ENCODE data around the gene ZFP1. TPM values are rescaled to one million over a fixed set of nuclear protein-coding genes. Genes with fewer than 3 reads are reported as not detected.
A peak's percentile ranks its signal among the peaks of the same experiment; 100 is the strongest.
"Not testable (repeated sequence)": the region's sequence is repeated elsewhere in the genome, so short reads cannot be mapped to it uniquely, and the experiment has no call there.

The ZFP1 gene
- total and polyA plus RNA-seq, 7 experiments from 2014 or later = 8.6 to 22.5 (median 10.5) TPM

GRCh38 chr16:75129421-75130149 lies 18.7 kb upstream of the ZFP1 start:
- H3K36me3 Mint-ChIP-seq; H3K4me3 ChIP-seq (ENCODE audit: low read length); H3K27ac Mint-ChIP-seq; H3K27ac ChIP-seq (ENCODE audit: low read depth, low read length); H3K27me3 ChIP-seq (ENCODE audit: control insufficient read depth in 2 of 2, insufficient read depth in 2 of 2, low read length in 2 of 2); POLR2A ChIA-PET; H3K36me3 ChIP-seq (ENCODE audit: control insufficient read depth in 2 of 3, insufficient read depth in 3 of 3, low read length in 3 of 3); intact Hi-C loops (cut with micrococcal nuclease); DNase-seq; H3K4me1 ChIP-seq (ENCODE audit: control insufficient read depth in 2 of 2, insufficient read depth in 2 of 2, low read length in 2 of 2); H3K9me3 ChIP-seq (ENCODE audit: control insufficient read depth in 2 of 3, low read length in 3 of 3); ATAC-seq: not testable (repeated sequence)
- Mint-ChIP-seq H3K4me1 (peaks cover 6 to 19% (median 11%) of the 10 kb centered on the region in 7 donors), H3K9me3 (peaks cover 0 to 17% (median 6%) of the 10 kb centered on the region in 11 donors), H3K4me3 (peak overlapping the region in 1 of 10 donors; percentile 18), H3K27me3 (peaks cover 0 to 17% (median 0%) of the 10 kb centered on the region in 5 donors)
- CTCF ChIA-PET = interaction anchor here (0.7 kb wide), 1 partner anchor 388 kb away, joined by 3 read pairs; no protein-coding TSS in a partner anchor

- peaks cover 6 to 19% (median 11%) of the 10 kb centered on the region in 7 donors for H3K4me1 Mint-ChIP-seq
- Histone ChIP-seq H3K27me3 (ENCODE audit: control insufficient read depth in 2 of 2, insufficient read depth in 2 of 2, low read length in 2 of 2) (no peaks in the 10 kb centered on the region), H3K27ac (ENCODE audit: low read depth, low read length) (no peak overlapping the region), H3K4me3 (ENCODE audit: low read length) (no peak overlapping the region), H3K36me3 (ENCODE audit: control insufficient read depth in 2 of 3, insufficient read depth in 3 of 3, low read length in 3 of 3) (no peaks in the 10 kb centered on the region), H3K4me1 (ENCODE audit: control insufficient read depth in 2 of 2, insufficient read depth in 2 of 2, low read length in 2 of 2) (peaks cover 0 to 7% of the 10 kb centered on the region in 2 donors), H3K9me3 (ENCODE audit: control insufficient read depth in 2 of 3, low read length in 3 of 3) (peaks cover 0 to 7% (median 0%) of the 10 kb centered on the region in 3 experiments)
- intact Hi-C loops (cut with micrococcal nuclease) = no loop called here
- no peak overlapping the region for H3K27ac Mint-ChIP-seq
- CTCF ChIA-PET = interaction anchor here (0.7 kb wide), 1 partner anchor 387 kb away, joined by 3 read pairs; no protein-coding TSS in a partner anchor
- H3K36me3 Mint-ChIP-seq = peaks cover 0 to 6% (median 0%) of the 10 kb centered on the region in 5 donors
- ATAC-seq = no peak
- H3K27me3 Mint-ChIP-seq = peaks cover 0 to 17% (median under 1%) of the 10 kb centered on the region in 5 donors
- H3K9me3 Mint-ChIP-seq = peaks cover 0 to 17% (median 5%) of the 10 kb centered on the region in 11 donors
- POLR2A ChIA-PET = no interaction called here
- no peak for DNase-seq
- no peak overlapping the region for H3K4me3 Mint-ChIP-seq
These were observed 18.1 kb upstream of the ZFP1 start for GRCh38 chr16:75130150-75130771.

GRCh38 chr16:75131081-75131480 lies 17.2 kb upstream of the ZFP1 start:
- no peak overlapping the region for H3K4me3 Mint-ChIP-seq
- H3K27me3 Mint-ChIP-seq = peaks cover 0 to 17% (median 4%) of the 10 kb centered on the region in 5 donors
- intact Hi-C loops (cut with micrococcal nuclease) = no loop called here
- Histone ChIP-seq H3K27me3 (ENCODE audit: control insufficient read depth in 2 of 2, insufficient read depth in 2 of 2, low read length in 2 of 2) (no peaks in the 10 kb centered on the region), H3K4me3 (ENCODE audit: low read length) (no peak overlapping the region), H3K27ac (ENCODE audit: low read depth, low read length) (no peak overlapping the region), H3K4me1 (ENCODE audit: control insufficient read depth in 2 of 2, insufficient read depth in 2 of 2, low read length in 2 of 2) (peaks cover 0 to 7% of the 10 kb centered on the region in 2 donors), H3K9me3 (ENCODE audit: control insufficient read depth in 2 of 3, low read length in 3 of 3) (peaks cover 0 to 7% (median 0%) of the 10 kb centered on the region in 3 experiments), H3K36me3 (ENCODE audit: control insufficient read depth in 2 of 3, insufficient read depth in 3 of 3, low read length in 3 of 3) (no peaks in the 10 kb centered on the region)
- H3K4me1 Mint-ChIP-seq = peaks cover 6 to 19% (median 11%) of the 10 kb centered on the region in 7 donors
- ChIA-PET CTCF (no interaction called here), POLR2A (interaction anchor here (0.7 kb wide), 1 partner anchor 347 kb away, joined by 3 read pairs; no protein-coding TSS in a partner anchor)
- peaks cover 0 to 6% (median 0%) of the 10 kb centered on the region in 5 donors for H3K36me3 Mint-ChIP-seq
- H3K27ac Mint-ChIP-seq = peak overlapping the region in 2 of 9 donors; percentile 2 to 48
- H3K9me3 Mint-ChIP-seq = peaks cover 0 to 17% (median 5%) of the 10 kb centered on the region in 11 donors
- no peak for ATAC-seq
- DNase-seq = no peak

- DNase-seq = no peak
- Mint-ChIP-seq H3K4me3 (peak overlapping the region in 4 of 10 donors; percentile 4 to 56 (median 28)), H3K4me1 (peaks cover 0 to 7% (median 7%) of the 10 kb centered on the region in 7 donors), H3K27ac (no peak overlapping the region), H3K27me3 (peaks cover 0 to 8% (median 0%) of the 10 kb centered on the region in 5 donors), H3K9me3 (no peaks in the 10 kb centered on the region), H3K36me3 (no peaks in the 10 kb centered on the region)
- Histone ChIP-seq H3K4me3 (ENCODE audit: low read length) (no peak overlapping the region), H3K27me3 (ENCODE audit: control insufficient read depth in 2 of 2, insufficient read depth in 2 of 2, low read length in 2 of 2) (peaks cover 0 to 3% of the 10 kb centered on the region in 2 donors), H3K9me3 (ENCODE audit: control insufficient read depth in 2 of 3, low read length in 3 of 3) (no peaks in the 10 kb centered on the region), H3K27ac (ENCODE audit: low read depth, low read length) (no peak overlapping the region), H3K4me1 (ENCODE audit: control insufficient read depth in 2 of 2, insufficient read depth in 2 of 2, low read length in 2 of 2) (no peaks in the 10 kb centered on the region), H3K36me3 (ENCODE audit: control insufficient read depth in 2 of 3, insufficient read depth in 3 of 3, low read length in 3 of 3) (no peaks in the 10 kb centered on the region)
- CTCF ChIA-PET = no interaction called here
- POLR2A ChIA-PET = no interaction called here
- intact Hi-C loops (cut with micrococcal nuclease) = no loop called here
- no peak for ATAC-seq
These were observed 10.1 kb upstream of the ZFP1 start for GRCh38 chr16:75138233-75138632.

- DNase-seq (no peak), ATAC-seq (peak; percentile 47)
- no peak overlapping the region for H3K27ac ChIP-seq (ENCODE audit: low read depth, low read length)
- no peaks in the 10 kb centered on the region for H3K9me3 Mint-ChIP-seq
- no peak overlapping the region for H3K4me3 ChIP-seq (ENCODE audit: low read length)
- peaks cover 0 to 7% (median 7%) of the 10 kb centered on the region in 7 donors for H3K4me1 Mint-ChIP-seq
- no peaks in the 10 kb centered on the region for H3K36me3 ChIP-seq (ENCODE audit: control insufficient read depth in 2 of 3, insufficient read depth in 3 of 3, low read length in 3 of 3)
- H3K27ac Mint-ChIP-seq = no peak overlapping the region
- CTCF ChIA-PET = no interaction called here
- peaks cover 0 to 8% (median 0%) of the 10 kb centered on the region in 5 donors for H3K27me3 Mint-ChIP-seq
- no peaks in the 10 kb centered on the region for H3K36me3 Mint-ChIP-seq
- no peaks in the 10 kb centered on the region for H3K9me3 ChIP-seq (ENCODE audit: control insufficient read depth in 2 of 3, low read length in 3 of 3)
- POLR2A ChIA-PET = no interaction called here
- H3K4me3 Mint-ChIP-seq = peak overlapping the region in 4 of 10 donors; percentile 4 to 56 (median 28)
- intact Hi-C loops (cut with micrococcal nuclease) = no loop called here
- H3K27me3 ChIP-seq (ENCODE audit: control insufficient read depth in 2 of 2, insufficient read depth in 2 of 2, low read length in 2 of 2) = peaks cover 0 to 3% of the 10 kb centered on the region in 2 donors
- H3K4me1 ChIP-seq (ENCODE audit: control insufficient read depth in 2 of 2, insufficient read depth in 2 of 2, low read length in 2 of 2) = no peaks in the 10 kb centered on the region
These were observed 9.7 kb upstream of the ZFP1 start for GRCh38 chr16:75138636-75139035.

- no peak overlapping the region for H3K4me3 ChIP-seq (ENCODE audit: low read length)
- H3K27ac ChIP-seq (ENCODE audit: low read depth, low read length) = no peak overlapping the region
- H3K36me3 Mint-ChIP-seq = no peaks in the 10 kb centered on the region
- no peaks in the 10 kb centered on the region for H3K9me3 ChIP-seq (ENCODE audit: control insufficient read depth in 2 of 3, low read length in 3 of 3)
- CTCF ChIA-PET = no interaction called here
- no peak overlapping the region for H3K27ac Mint-ChIP-seq
- no peaks in the 10 kb centered on the region for H3K36me3 ChIP-seq (ENCODE audit: control insufficient read depth in 2 of 3, insufficient read depth in 3 of 3, low read length in 3 of 3)
- peaks cover 0 to 8% (median 0%) of the 10 kb centered on the region in 5 donors for H3K27me3 Mint-ChIP-seq
- H3K4me1 ChIP-seq (ENCODE audit: control insufficient read depth in 2 of 2, insufficient read depth in 2 of 2, low read length in 2 of 2) = no peaks in the 10 kb centered on the region
- peaks cover 0 to 7% (median 7%) of the 10 kb centered on the region in 7 donors for H3K4me1 Mint-ChIP-seq
- H3K9me3 Mint-ChIP-seq = no peaks in the 10 kb centered on the region
- intact Hi-C loops (cut with micrococcal nuclease) = no loop called here
- DNase-seq (no peak), ATAC-seq (no peak)
- no peak overlapping the region for H3K4me3 Mint-ChIP-seq
- POLR2A ChIA-PET = no interaction called here
- H3K27me3 ChIP-seq (ENCODE audit: control insufficient read depth in 2 of 2, insufficient read depth in 2 of 2, low read length in 2 of 2) = peaks cover 0 to 3% of the 10 kb centered on the region in 2 donors
These were observed 8.8 kb upstream of the ZFP1 start for GRCh38 chr16:75139498-75139897.
